Kidney (tissue), 14 donors: ENCODE measurements around the gene CELF4. TPM values are rescaled to one million over a fixed set of nuclear protein-coding genes. Genes with fewer than 3 reads are reported as not detected.

Experiments
- DNase-seq, 5 donors: peaks; one replicate each; pipeline ENCODE4 v3.0.0-alpha.2; 2013 to 2020
- FAIRE-seq: peaks from 2 replicates; lab custom pipeline; 2012; peaks lifted over from hg19 to GRCh38; lab: Jason Lieb, UNC
- H3K27ac ChIP-seq, 2 donors: one replicate each; pipeline ENCODE4 v1.7.0; 2013; ENCODE audit warnings: low read depth in 2 of 2, low read length in 2 of 2, inconsistent platforms in 1 of 2
- H3K27me3 ChIP-seq: one replicate; pipeline ENCODE4 v1.7.1; 2013; ENCODE audit warnings: low read length, inconsistent platforms; ENCODE audit not compliant: control insufficient read depth, insufficient read depth
- H3K36me3 ChIP-seq, 3 donors: one replicate each; pipeline versions ENCODE4 v1.7.0 to v1.7.1; 2013; ENCODE audit warnings: low read length in 3 of 3, control low read depth in 1 of 3, inconsistent platforms in 1 of 3; ENCODE audit not compliant: insufficient read depth in 3 of 3, control insufficient read depth in 2 of 3
- H3K4me1 ChIP-seq, 3 donors: one replicate each; pipeline versions ENCODE4 v1.7.0 to v1.7.1; 2013; ENCODE audit warnings: low read length in 3 of 3, inconsistent platforms in 1 of 3, low read depth in 1 of 3; ENCODE audit not compliant: control insufficient read depth in 2 of 3, insufficient read depth in 2 of 3
- H3K4me3 ChIP-seq, 3 donors: one replicate each; pipeline versions ENCODE4 v1.7.0 to v1.8.1; 2013; ENCODE audit warnings: low read length in 3 of 3, control low read depth in 1 of 3, inconsistent platforms in 1 of 3
- H3K9ac ChIP-seq, 3 donors: one replicate each; pipeline versions ENCODE4 v1.7.0 to v1.7.1; 2013; ENCODE audit warnings: low read length in 3 of 3, control low read depth in 1 of 3, inconsistent platforms in 1 of 3
- H3K9me3 ChIP-seq, 3 donors: one replicate each; pipeline versions ENCODE4 v1.7.0 to v1.7.1; 2013; ENCODE audit warnings: low read length in 3 of 3, control low read depth in 1 of 3, inconsistent platforms in 1 of 3; ENCODE audit not compliant: control insufficient read depth in 2 of 3, insufficient read depth in 1 of 3
- CTCF ChIP-seq: IDR thresholded peaks from 3 replicates; pipeline ENCODE4 v1.5.1; 2012; ENCODE audit warnings: mild to moderate bottlenecking, moderate library complexity, borderline replicate concordance; ENCODE audit not compliant: insufficient read depth; ENCODE audit errors: extremely low read depth
- intact Hi-C: fragments of 100-400 bp; cut with DNase I; formaldehyde crosslinking; loops from one replicate; pipeline ENCODE4 v1.11.1; 2022
- polyA plus RNA-seq: library from polyadenylated mRNA; stranded (reverse); fragments of 350-450 nt; fragmentation: Illumina TruSeq; extraction: RNeasy Lipid Tissue Mini Kit (QIAGEN cat#74804); gene quantifications from one replicate; pipeline ENCODE4 v1.2.3, GENCODE V29; 2014; ENCODE audit warnings: low read depth, low replicate concordance; ENCODE audit not compliant: insufficient read depth
- total RNA-seq: library from RNA; stranded (reverse); fragmentation: NEBNext Ultra II Directional; extraction: Animal tissue kit (Norgen Biotek cat#: 25700); gene quantifications from one replicate; pipeline ENCODE4 v1.2.1, GENCODE V29; 2021
- donor health status: control.
- donor health status: control.
- donor health status: control.
- donor health status: control.
- donor health status: control.
- donor health status: DM: yes; HTN: yes; CAD: no.
- donor health status: Normal renal cell carcinoma (clear cell type).

Gene CELF4
- total and polyA plus RNA-seq, 2 donors from 2014 or later = 0.85 to 1.5 TPM

GRCh38 chr18:37306432-37306831 lies 259.2 kb downstream of the CELF4 start:
- H3K9ac ChIP-seq = no peak overlapping the region
- H3K4me3 ChIP-seq = no peak overlapping the region
- FAIRE-seq = no peak
- no peaks in the 10 kb centered on the region for H3K9me3 ChIP-seq
- no peaks in the 10 kb centered on the region for H3K36me3 ChIP-seq
- no peaks in the 10 kb centered on the region for H3K27me3 ChIP-seq
- no peaks in the 10 kb centered on the region for H3K4me1 ChIP-seq
- TF ChIP-seq CTCF = no peak
- H3K27ac ChIP-seq = no peak overlapping the region
- DNase-seq = no peak
- intact Hi-C loops = no loop called here

GRCh38 chr18:37305066-37305465 lies 260.5 kb downstream of the CELF4 start:
- Histone ChIP-seq H3K27me3 (no peaks in the 10 kb centered on the region), H3K9ac (no peak overlapping the region), H3K9me3 (no peaks in the 10 kb centered on the region), H3K4me3 (no peak overlapping the region), H3K4me1 (no peaks in the 10 kb centered on the region), H3K36me3 (no peaks in the 10 kb centered on the region), H3K27ac (no peak overlapping the region)
- no peak for FAIRE-seq
- DNase-seq = no peak
- intact Hi-C loops = no loop called here
- TF ChIP-seq CTCF = no peak

- Histone ChIP-seq H3K36me3 (no peaks in the 10 kb centered on the region), H3K9ac (no peak overlapping the region), H3K27ac (no peak overlapping the region), H3K9me3 (no peaks in the 10 kb centered on the region), H3K4me3 (no peak overlapping the region), H3K4me1 (peaks cover 0 to 7% (median 6%) of the 10 kb centered on the region in 3 donors), H3K27me3 (no peaks in the 10 kb centered on the region)
- FAIRE-seq = no peak
- intact Hi-C loops = no loop called here
- no peak for DNase-seq
- no peak for TF ChIP-seq CTCF
Observed at GRCh38 chr18:37304012-37304680, 261.5 kb downstream of the CELF4 start.
